Activated effector memory CD4-positive, alpha-beta T cell treated with Interleukin-2 at 50 U/mL for 16 hours (primary cell): ENCODE data around the gene ATP8B2.
A peak's percentile ranks its signal among the peaks of the same experiment; 100 is the strongest.
"Not testable (repeated sequence)": the region's sequence is repeated elsewhere in the genome, so short reads cannot be mapped to it uniquely, and the experiment has no call there.

Experiments
- DNase-seq: peaks from one replicate; pipeline ENCODE4 v3.0.0-alpha.2; 2020

The ATP8B2 gene

DNA sequence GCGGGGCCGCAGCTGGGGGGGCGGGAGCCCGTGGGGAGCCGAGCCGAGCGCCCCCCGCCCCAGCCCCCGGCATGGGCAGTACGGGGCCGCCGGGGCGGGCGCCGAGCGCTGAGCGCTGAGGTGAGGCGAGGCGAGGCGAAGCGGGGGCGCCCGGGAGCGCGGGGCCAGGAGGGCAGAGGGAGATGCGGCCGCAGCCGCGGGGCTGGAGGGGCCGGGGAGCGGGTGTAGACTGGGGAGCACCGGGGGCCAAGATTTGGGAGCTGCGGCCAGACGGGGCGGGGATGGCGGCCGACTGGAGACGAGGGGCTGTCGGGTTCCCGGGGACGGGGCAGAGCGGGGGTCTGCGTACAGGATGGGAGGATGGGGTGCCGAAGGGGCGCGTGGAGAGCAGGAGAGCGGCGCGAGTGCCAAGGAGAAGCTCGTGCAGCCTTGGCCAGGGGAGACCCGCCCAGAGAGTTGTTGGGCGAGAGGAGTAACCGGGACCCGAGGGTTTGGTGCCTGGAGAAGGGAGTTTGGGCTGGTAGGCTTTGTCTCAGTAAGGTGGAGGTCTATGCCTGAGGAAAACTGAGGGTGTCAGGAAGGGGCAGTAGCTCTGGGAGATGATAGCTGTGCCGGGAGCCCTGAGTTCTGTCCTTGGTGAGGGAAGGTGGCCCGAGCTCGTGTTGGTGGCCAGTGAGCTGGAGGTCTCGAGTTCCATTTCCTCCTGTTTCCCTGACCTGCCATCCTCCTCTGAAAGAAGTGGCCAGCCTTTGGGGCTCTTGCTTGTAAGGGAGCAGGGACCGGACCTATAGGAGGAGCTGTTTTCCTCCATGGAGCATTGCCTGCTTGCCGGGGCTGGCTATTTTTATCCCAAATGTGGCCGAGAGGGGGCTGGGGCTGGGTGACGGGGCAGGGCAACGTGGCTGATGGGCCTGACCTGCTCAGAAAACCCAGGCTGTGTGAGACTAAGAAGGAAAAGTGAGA lies 539 bp downstream of the ATP8B2 start:
- DNase-seq = no peak

DNA sequence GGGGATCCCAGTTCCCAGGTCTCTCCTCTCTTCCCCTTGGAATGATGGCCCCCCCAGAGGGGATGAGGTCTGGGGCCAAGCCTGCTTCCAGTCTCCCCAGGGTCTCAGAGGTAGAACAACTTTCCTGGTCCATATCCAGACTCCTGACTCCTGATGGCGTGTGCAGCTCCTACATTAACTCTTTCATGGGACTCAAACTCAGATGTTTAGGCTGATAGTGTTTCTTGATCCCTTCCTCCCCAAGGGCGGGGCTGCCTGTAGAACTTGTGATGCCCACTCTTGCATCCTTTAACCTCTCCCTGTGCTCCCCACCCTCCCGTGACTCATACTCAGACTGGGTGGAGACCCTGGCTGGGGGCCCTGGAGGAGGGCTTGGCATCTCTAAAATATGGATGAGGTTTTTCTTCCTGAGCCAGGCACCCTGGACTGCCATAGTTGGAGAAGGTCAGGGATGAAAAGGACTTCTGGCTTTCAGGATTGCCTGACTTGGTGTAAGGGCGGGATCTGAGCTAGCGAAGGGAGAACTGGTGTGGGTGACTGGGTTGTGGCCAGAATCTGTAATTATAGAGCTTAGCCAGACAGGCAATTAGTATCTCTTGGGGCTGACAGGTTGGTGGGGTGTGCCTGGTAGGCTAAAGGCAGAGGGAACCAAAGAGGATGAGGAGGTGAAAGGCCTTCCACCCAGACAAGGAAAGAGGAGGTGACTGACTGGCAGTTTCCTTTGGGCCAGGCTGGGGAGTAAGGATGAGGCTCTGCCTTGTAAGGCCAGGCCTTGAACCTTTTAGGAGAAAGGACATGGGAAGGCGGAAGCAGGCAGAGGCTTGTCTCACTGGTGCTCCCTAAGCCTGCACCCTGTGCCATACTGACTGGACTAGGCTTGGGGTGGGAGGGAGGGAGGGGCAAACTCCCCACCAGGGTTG lies 1.5 kb downstream of the ATP8B2 start:
- no peak for DNase-seq

DNA sequence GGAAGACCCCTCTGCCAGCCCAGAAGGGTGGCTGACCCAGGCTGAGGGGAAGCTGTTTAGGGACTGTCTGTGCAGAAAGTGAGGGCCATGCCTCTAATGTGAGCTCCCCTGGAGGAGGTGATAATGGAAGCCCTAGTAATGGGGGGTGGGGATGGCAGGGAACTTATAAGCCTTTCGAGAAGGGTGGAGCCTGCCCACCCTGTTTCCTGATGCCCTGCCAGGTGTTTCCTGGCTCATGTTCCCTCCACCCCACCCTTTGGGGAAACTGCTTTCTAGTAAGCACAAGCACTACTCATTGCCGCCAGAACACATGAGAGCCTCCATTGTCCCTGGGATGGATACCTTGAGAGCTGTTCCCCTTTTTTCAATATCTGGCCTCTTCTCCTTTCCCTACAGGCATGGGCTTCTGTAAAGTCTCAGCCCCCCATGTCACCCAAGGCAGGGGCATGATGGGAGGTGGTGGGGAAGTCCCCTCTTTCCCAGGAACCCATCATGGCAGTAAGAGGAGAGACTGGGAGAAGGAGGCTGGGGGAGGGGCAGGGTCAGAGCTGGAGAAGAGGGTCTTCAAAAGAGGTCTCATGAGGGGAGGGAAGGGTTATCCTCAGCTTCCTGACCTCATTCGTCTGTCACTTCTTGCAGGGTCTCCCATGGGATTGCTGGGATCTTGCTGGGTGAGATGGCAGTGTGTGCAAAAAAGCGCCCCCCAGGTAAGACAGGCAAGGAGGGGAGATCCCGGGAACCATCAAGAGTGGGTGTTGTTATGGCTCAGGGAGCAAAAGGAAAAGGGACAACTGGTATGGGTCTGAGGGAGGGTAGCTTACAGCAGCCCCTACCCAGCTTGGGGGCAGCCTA lies 2.4 kb downstream of the ATP8B2 start:
- DNase-seq = no peak

DNA sequence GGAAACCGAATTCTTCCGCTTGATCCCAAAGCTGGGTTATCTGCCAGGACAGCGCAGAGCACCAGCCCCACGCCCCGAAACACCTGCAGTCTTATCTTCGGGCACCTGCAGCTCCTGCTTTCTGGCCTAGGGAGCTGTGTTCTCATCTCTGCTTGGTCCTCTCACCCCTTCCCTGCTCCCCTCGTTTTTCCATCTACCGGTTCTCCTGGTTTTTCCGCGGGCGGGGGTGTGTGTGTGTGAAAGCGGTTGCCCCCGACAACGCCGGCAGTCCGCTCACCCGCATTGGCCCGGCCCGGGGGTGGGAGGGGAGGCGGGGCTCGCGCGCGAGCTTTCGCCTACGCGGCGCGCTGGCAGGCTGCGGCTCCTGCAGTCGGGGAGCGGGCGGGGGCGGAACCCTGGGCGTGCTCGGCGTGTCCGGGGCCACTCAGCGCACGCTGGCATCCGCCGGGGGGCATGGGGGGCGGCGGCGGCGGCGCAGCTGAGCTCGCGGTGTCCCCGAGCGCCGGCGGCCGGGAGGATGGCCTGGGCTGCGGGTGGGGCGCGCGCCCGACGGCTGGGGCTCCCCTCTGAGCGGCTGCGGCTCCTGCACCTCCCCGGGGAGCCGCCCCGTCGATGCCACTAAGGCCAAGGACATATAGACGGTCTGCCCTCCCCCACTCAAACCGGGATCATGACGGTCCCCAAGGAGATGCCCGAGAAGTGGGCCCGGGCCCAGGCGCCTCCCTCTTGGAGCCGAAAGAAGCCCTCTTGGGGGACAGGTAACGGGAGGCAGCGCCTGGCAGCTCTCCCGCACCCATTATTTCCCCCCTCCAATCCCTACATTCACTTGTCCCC lies 3.2 kb downstream of the ATP8B2 start:
- peak; percentile 84 for DNase-seq

DNA sequence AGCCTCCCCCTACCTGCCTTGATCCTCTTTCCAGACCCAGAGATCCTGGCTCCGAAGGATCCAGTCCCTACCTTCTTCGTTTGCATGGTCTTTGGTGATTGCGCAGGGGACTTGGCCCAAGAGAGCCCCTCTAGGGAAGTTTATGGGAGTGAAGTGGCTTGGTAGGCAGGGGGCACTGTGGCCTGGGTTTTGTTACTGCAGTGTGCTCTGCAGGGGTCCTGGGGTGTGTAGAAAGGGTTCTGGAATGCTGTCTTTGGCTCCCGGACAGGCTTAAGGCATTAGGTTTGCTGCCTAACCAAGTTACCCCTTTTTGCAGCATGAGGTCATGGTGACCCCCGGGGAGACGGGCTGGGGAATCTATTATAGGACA lies 3.8 kb downstream of the ATP8B2 start:
- no peak for DNase-seq

DNA sequence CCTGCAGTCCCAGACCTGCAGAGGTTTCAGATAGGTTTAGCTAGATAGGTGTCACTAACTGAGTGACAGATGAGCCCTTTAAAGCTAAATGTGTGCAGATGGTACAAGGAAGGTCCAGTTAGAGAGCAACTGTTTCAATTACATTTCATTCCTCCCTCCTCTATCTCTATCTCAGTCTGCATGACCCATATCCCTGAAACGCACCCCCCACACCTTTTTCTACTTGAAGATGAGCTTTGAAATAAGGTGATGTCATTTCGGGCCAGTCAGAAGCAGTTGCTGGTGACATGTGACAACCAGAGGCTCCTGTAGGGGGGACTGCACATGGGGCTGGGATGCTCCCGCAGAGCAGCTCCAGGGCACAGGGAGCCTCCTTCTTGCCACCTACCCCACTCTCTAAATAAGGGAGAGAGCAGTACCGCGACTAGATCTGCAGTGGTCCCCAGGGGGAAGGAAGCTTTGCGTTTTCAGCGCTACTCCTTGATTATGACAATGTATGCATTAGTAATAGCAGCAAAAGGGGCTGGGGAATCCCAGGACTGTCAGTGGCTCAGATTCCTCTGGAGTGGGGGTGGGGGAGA lies 4.3 kb downstream of the ATP8B2 start:
- no peak for DNase-seq

DNA sequence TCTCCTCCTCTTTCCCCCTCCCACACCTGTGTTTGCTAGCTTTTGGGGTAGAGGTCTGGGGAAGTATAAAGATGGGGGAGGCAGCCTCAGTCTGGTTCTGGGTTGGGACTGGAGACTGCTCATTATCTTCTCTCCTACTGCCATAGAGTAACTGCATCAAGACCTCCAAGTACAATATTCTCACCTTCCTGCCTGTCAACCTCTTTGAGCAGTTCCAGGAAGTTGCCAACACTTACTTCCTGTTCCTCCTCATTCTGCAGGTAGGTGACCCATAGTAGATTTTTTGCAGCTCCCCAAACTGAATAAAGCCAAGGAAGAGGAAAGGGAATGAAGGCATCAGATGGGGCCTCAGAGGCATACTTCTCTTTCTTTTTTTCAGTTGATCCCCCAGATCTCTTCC lies 5.3 kb downstream of the ATP8B2 start:
- no peak for DNase-seq

DNA sequence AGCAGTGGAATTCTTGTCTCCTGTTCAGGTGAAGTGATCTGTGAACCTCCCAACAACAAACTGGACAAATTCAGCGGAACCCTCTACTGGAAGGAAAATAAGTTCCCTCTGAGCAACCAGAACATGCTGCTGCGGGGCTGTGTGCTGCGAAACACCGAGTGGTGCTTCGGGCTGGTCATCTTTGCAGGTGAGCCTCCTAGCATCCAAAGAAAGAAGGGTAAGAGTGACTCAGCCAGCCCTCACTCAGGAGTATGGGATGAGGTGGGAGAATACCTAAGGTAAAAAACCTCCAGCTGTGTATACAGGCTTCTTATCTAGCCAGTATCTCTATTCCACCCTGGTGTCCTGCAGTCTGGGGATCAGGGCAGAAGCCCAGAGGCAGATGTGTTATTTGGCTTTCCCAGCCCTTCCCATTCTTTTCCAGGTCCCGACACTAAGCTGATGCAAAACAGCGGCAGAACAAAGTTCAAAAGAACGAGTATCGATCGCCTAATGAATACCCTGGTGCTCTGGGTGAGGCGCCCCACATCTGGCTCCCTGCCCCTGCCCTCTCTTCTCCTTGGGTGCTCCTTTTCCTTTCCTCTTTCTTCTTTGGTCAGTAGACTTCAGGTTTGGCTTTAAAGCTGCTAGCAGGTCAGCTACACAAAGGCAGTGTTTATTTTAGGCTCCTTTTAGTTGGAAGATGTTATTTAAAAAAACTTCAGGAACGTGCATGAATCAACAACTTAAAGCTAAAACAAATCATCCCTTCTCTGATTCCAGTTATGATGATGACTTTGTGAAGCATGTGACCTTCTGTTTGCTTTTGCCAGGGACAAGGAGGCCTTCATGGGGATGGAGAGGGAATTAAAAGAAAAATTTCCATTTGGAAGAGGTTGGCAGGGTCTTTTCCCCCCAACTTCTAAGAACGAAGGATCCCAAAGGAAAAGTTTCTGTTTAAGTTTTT lies 9.0 kb downstream of the ATP8B2 start:
- DNase-seq = no peak

DNA sequence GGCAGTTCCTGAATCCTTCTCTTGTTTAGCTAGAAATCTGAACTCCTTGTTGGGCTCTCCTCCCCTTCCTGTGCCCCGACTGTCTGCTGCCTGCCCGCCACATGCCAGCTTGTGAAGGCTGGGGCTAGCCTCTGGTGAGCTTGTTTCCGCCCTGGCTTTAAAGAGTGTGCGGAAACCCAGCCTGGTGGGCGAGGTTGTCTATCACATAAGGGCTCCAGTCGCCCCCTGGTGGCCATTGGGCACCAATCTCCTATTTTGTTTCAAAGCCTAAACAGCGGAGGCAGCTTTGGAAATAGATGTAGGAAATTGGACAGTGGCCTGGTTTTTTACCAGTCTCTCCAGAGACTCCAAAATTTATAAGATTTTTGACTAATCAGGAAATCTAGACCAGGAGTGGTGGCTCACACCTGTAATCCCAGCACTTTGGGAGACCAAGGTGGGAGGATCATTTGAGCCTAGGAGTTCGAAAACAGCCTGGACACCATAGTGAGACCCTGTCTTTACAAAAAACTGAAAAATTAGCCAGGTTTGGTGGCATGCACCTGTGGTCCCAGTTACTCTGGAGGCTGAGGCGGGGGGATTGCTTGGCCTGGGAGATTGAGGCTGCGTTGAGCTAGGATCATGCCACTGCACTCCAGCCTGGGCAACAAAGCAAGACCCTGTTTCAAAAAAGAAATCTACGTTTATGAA lies 9.8 kb downstream of the ATP8B2 start:
- DNase-seq = peak; percentile 80

DNA sequence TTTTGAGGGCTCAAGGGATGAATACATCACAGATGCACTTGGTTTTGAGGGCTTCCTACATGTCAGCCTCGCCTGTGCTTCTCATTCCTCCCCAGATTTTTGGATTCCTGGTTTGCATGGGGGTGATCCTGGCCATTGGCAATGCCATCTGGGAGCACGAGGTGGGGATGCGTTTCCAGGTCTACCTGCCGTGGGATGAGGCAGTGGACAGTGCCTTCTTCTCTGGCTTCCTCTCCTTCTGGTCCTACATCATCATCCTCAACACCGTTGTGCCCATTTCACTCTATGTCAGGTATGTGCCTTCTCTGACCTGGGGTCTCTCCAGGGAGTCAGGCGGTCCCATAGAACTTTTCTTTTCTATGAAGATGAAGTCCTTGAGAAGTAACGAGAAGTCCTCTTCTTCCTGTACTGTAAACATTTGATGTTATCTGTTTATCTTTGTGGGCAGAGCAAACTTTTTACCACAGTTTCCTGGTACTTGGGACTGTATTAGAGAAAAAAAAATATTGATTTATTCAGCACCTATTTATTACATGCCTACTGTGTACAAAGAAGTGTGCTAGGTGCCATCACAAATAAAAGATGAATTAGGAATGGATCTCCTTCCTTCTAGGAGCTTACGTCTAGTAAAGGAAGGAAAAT lies 12.0 kb downstream of the ATP8B2 start:
- DNase-seq = no peak

DNA sequence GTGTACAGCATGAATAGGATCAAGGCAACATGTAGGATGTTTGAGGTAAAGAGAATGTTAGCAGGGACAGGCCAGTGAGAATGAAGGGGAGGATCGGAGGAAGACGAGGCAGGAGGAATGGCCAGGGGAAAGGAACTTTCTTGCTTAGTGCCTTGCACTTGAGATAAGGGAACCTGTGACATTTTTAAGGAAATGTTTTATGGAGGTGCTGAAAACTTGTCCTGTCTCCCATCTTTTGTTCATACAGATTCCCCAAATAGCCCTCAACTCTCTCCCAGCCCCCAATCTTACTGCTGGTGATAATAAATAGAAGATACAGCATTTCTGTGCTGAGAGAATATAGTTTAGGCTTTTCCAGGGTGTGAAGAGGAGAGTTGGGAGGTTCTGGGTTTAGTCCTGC lies 13.6 kb downstream of the ATP8B2 start:
- no peak for DNase-seq

DNA sequence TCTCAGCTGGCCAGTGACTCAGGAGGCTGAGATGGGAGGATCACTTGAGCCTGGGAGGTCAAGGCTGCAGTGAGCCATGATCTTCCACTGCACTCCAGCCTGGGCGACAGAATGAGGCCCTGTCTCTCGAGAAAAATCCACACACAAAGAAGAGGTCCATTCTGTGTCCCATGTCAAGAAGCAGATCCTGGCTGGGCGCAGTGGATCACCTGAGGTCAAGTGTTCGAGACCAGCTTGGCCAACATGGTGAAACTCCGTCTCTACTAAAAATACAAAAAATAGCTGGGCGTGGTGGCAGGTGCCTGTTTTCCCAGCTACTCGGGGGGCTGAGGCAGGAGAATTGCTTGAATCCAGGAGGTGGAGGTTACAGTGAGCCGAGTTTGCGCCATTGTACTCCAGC lies 16.0 kb downstream of the ATP8B2 start:
- DNase-seq = not testable (repeated sequence)

DNA sequence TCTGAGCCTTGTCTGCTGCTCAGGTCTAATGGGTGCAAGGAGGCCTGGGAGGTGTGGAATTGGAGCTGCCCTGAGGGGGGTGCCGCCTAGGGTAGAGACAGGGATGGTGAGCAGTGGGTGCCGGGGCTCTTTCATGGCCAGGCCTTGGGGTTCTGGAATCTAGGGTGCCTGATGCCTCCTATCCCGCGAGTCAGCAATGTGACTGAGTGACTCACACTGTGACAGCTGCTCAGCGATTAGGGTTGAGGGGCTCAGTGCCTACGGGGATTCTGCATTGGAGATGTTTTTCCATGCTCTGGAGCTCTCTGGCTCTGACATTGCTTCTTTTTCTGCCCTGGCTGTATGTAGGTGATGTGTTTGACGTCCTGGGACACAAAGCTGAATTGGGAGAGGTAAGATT lies 16.8 kb downstream of the ATP8B2 start:
- no peak for DNase-seq

DNA sequence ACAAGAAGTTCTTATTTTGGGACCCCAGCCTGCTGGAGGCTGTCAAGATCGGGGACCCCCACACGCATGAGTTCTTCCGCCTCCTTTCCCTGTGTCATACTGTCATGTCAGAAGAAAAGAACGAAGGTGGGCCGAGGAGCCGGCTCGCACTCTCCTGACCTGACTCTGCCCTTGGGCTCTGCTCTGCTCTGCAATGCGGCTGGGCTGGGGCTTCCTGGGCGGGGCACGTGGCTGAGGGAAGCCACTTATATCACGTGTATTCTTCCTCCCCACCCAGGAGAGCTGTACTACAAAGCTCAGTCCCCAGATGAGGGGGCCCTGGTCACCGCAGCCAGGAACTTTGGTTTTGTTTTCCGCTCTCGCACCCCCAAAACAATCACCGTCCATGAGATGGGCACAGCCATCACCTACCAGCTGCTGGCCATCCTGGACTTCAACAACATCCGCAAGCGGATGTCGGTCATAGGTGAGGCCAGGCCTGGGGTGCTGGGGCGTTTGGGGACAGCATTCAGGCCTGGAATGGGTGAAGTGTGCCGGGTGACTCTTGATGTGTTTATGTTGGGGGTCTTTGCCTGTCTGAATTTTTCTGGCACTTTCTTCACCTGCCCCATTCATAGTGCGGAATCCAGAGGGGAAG lies 17.6 kb downstream of the ATP8B2 start:
- peak; percentile 78 for DNase-seq

DNA sequence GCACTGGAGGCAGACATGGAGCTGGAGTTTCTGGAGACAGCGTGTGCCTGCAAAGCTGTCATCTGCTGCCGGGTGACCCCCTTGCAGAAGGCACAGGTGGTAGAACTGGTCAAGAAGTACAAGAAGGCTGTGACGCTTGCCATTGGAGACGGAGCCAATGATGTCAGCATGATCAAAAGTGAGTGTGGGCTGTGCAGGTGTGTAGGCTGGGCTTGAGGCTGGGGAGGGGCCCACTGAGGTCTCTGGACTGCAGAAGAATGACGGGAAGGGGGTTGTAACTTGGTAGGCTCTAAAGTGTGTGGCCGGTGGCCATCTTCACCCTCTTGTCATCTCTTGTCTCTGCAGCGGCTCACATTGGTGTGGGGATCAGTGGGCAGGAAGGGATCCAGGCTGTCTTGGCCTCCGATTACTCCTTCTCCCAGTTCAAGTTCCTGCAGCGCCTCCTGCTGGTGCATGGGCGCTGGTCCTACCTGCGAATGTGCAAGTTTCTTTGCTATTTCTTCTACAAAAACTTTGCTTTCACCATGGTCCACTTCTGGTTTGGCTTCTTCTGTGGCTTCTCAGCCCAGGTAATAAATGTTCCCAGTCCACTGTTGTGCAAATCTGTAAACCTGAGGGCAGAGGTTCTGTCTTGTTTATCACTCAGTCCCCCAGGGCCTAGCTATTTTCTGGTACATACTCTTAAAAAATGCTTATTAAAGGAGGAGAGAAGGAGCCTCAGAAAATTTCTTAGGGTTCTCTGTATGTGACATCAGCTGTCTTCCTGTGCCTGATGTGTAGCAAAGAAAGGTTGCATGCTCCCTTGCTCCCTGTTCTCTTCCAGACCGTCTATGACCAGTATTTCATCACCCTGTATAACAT lies 19.9 kb downstream of the ATP8B2 start:
- DNase-seq = peak; percentile 72

DNA sequence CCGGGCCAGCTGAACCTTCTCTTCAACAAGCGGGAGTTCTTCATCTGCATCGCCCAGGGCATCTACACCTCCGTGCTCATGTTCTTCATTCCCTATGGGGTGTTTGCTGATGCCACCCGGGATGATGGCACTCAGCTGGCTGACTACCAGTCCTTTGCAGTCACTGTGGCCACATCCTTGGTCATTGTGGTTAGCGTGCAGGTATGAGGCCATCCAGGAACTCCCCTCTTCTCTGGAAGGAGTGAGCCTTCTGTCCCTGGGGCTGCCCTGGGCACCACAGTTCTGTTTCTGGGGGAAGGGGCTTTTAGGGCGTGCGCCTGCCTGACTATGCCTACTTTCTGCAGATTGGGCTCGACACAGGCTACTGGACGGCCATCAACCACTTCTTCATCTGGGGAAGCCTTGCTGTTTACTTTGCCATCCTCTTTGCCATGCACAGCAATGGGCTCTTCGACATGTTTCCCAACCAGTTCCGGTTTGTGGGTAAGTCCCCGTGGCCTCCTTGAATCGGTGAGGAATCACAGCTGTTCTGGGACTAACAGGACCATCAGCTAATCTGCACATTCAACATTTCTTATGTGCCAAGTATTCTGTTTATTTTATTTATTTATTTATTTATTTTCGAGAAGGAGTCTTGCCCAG lies 21.1 kb downstream of the ATP8B2 start:
- no peak for DNase-seq

DNA sequence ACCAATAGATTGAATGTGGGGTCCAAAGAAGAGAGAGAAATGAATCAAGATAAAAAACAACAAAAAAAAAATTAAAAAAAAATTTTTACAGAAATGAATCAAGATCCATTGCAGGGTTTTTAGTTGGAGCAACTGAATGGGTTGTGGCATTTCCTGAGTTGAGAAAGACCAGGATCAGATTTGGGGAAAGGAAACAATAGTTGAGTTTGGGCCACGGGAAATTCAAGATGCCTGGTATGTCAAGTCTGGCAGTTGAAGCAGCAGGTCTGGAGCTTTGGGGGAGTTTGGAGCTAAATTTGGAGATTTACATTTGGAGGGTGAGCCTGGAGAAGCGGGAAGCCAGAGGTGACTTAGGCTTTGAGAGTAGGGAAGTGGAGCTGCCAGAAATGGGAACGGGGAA lies 22.6 kb downstream of the ATP8B2 start:
- DNase-seq = no peak
